Endothelial cell (in vitro differentiated cells): ENCODE results near the gene RABL3. TPM values are rescaled to one million over a fixed set of nuclear protein-coding genes. Genes with fewer than 3 reads are reported as not detected.

Experiments
- DNase-seq: peaks from one replicate; pipeline ENCODE4 v3.0.0; 2021; ENCODE audit warnings: low spot score
- H3K27ac Mint-ChIP-seq: one replicate; pipeline ENCODE4 v1.8.0; 2021; ENCODE audit warnings: mixed read lengths, inconsistent platforms; ENCODE audit not compliant: unreplicated experiment
- H3K27me3 Mint-ChIP-seq: one replicate; pipeline ENCODE4 v1.8.0; 2021; ENCODE audit warnings: mild to moderate bottlenecking, moderate library complexity, mixed read lengths, inconsistent platforms; ENCODE audit not compliant: unreplicated experiment
- H3K36me3 Mint-ChIP-seq: one replicate; pipeline ENCODE4 v1.8.0; 2021; ENCODE audit warnings: mild to moderate bottlenecking, low read depth, mixed read lengths, inconsistent platforms; ENCODE audit not compliant: unreplicated experiment
- H3K4me1 Mint-ChIP-seq: one replicate; pipeline ENCODE4 v1.8.0; 2021; ENCODE audit warnings: mild to moderate bottlenecking, mixed read lengths, inconsistent platforms; ENCODE audit not compliant: unreplicated experiment
- H3K4me3 Mint-ChIP-seq: one replicate; pipeline ENCODE4 v1.8.0; 2021; ENCODE audit warnings: mild to moderate bottlenecking, mixed read lengths, inconsistent platforms; ENCODE audit not compliant: unreplicated experiment
- H3K9me3 Mint-ChIP-seq: one replicate; pipeline ENCODE4 v1.8.0; 2021; ENCODE audit warnings: mixed read lengths, inconsistent platforms; ENCODE audit not compliant: unreplicated experiment
- total RNA-seq: library from RNA; stranded (reverse); fragmentation: NEBNext Ultra II Directional; extraction: Animal tissue kit (Norgen Biotek cat#: 25700); gene quantifications from one replicate; pipeline ENCODE4 v1.2.1, GENCODE V29; 2021; ENCODE audit not compliant: unreplicated experiment
- TF ChIP-seq, protein P1 (sequence below): fragments of 200-600 bp; sonication (generic); IDR thresholded peaks from one replicate; pipeline ENCODE4 v1.5.0; 2021; ENCODE audit warnings: antibody characterized with exemption; ENCODE audit not compliant: unreplicated experiment

RABL3 gene
- total RNA-seq, 1 donor from 2014 or later: 15.1 TPM

DNA sequence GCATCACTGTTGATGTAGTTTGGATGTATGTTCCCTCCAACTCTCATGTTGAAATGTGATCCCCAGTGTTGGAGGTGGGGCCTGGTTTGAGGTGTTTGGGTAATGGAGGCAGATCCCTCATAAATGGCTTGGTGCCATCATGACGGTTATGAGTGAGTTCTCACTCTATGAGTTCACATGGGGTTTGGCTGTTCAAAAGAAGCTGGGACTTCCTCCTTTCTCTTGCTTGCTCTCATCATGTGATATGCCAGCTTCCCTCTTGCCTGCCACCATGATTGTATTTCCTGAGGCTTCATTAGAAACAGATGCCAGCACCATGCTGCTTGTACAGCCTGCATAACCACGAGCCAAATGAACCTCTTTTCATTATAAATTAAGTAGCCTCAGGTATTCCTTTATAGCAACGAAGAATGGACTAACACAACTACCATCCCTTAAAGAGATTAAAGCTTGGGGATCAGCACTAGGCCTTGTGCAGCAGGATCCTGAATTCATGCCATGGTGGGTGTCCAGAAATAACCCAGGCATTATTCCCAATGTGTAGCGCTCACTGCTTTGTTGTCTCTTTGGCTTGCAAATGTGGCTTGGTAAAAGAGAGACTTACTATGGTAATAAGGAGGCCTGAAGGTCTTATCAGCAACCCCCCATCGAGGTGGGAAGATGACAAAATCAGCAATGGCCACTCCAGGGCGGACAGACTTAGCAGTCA lies 104.3 kb downstream of the RABL3 start:
- no peak for DNase-seq
- H3K9me3 Mint-ChIP-seq: no peaks in the 10 kb centered on the region
- H3K4me3 Mint-ChIP-seq: no peak overlapping the region
- H3K27me3 Mint-ChIP-seq: no peaks in the 10 kb centered on the region
- H3K36me3 Mint-ChIP-seq: no peaks in the 10 kb centered on the region
- TF ChIP-seq, protein P1, sequence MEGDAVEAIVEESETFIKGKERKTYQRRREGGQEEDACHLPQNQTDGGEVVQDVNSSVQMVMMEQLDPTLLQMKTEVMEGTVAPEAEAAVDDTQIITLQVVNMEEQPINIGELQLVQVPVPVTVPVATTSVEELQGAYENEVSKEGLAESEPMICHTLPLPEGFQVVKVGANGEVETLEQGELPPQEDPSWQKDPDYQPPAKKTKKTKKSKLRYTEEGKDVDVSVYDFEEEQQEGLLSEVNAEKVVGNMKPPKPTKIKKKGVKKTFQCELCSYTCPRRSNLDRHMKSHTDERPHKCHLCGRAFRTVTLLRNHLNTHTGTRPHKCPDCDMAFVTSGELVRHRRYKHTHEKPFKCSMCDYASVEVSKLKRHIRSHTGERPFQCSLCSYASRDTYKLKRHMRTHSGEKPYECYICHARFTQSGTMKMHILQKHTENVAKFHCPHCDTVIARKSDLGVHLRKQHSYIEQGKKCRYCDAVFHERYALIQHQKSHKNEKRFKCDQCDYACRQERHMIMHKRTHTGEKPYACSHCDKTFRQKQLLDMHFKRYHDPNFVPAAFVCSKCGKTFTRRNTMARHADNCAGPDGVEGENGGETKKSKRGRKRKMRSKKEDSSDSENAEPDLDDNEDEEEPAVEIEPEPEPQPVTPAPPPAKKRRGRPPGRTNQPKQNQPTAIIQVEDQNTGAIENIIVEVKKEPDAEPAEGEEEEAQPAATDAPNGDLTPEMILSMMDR: no peak
- H3K4me1 Mint-ChIP-seq: peaks cover 5% of the 10 kb centered on the region
- no peak overlapping the region for H3K27ac Mint-ChIP-seq

GRCh38 chr3:120636795-120637401 lies 105.4 kb downstream of the RABL3 start:
- no peaks in the 10 kb centered on the region for H3K4me1 Mint-ChIP-seq
- no peaks in the 10 kb centered on the region for H3K9me3 Mint-ChIP-seq
- TF ChIP-seq, protein P1: no peak
- no peak overlapping the region for H3K4me3 Mint-ChIP-seq
- no peak for DNase-seq
- H3K36me3 Mint-ChIP-seq: no peaks in the 10 kb centered on the region
- no peaks in the 10 kb centered on the region for H3K27me3 Mint-ChIP-seq
- no peak overlapping the region for H3K27ac Mint-ChIP-seq

Other genes starting within 250 kb of the RABL3 start
- 92.6 TPM for gene NDUFB4, start 146.2 kb downstream of the RABL3 start, total RNA-seq
- not detected for gene HGD, start 60.3 kb downstream of the RABL3 start, total RNA-seq
- 59.0 TPM for gene GTF2E1, start 228 bp upstream of the RABL3 start, total RNA-seq
- 14.6 TPM for gene STXBP5L, start 165.7 kb upstream of the RABL3 start, total RNA-seq